Heart right ventricle (tissue), 16 donors: Measurements from ENCODE around the gene CPA4. TPM values are rescaled to one million over a fixed set of nuclear protein-coding genes. Genes with fewer than 3 reads are reported as not detected.

Experiments
- ATAC-seq, 8 donors: fragments of 200-7000 bp; cut with Tn5 transposase; one replicate each; pipeline ENCODE4 v1.9.1; 2020; ENCODE audit warnings: mild to moderate bottlenecking in 8 of 8, moderate library complexity in 8 of 8, moderate number of reproducible peaks in 1 of 8
- DNase-seq, 2 donors: peaks; one replicate each; pipeline ENCODE4 v3.0.0-alpha.2; 2020
- H3K27ac ChIP-seq, 10 donors: fragments of 200-600 bp; sonication (generic) in 2 of 10; one replicate each; pipeline versions ENCODE4 v1.5.0 to v1.8.0; 2020 to 2022; ENCODE audit warnings: mild to moderate bottlenecking in 3 of 10
- H3K27me3 ChIP-seq, 7 donors: fragments of 200-600 bp; one replicate each; pipeline ENCODE4 v1.8.0; 2021 to 2022; ENCODE audit warnings: mild to moderate bottlenecking in 2 of 7
- H3K36me3 ChIP-seq, 9 donors: fragments of 200-600 bp; sonication (generic) in 1 of 9; one replicate each; pipeline versions ENCODE4 v1.5.0 to v1.8.0; 2020 to 2022; ENCODE audit warnings: mild to moderate bottlenecking in 2 of 9
- H3K4me1 ChIP-seq, 9 donors: fragments of 200-600 bp; sonication (generic) in 1 of 9; one replicate each; pipeline versions ENCODE4 v1.5.0 to v1.8.0; 2020 to 2022; ENCODE audit warnings: mild to moderate bottlenecking in 4 of 9
- H3K4me3 ChIP-seq, 10 donors: fragments of 200-600 bp; sonication (generic) in 2 of 10; one replicate each; pipeline versions ENCODE4 v1.5.0 to v1.8.0; 2020 to 2022; ENCODE audit warnings: mild to moderate bottlenecking in 7 of 10, moderate library complexity in 2 of 10
- H3K9me3 ChIP-seq, 11 donors: fragments of 200-600 bp in 10 of 11; sonication (generic) in 2 of 11; one replicate each; pipeline versions ENCODE4 v1.5.0 to v1.8.0; 2013 to 2022; ENCODE audit warnings: mild to moderate bottlenecking in 2 of 11, control low read depth in 1 of 11, moderate library complexity in 1 of 11
- CTCF ChIP-seq, 9 donors: fragments of 200-600 bp; sonication (generic) in 2 of 9; IDR thresholded peaks; one replicate each; pipeline versions ENCODE4 v1.5.0 to v1.8.0; 2021 to 2022; ENCODE audit warnings: antibody characterized with exemption in 9 of 9, mild to moderate bottlenecking in 5 of 9, moderate library complexity in 1 of 9
- WGBS, 2 donors: extraction: QIAGEN DNeasy Blood & Tissue Kit; methylation state at CpG; one replicate each; pipeline ENCODE4 v1.1.7; 2013; ENCODE audit warnings: inconsistent platforms in 1 of 2; 5-methylcytosine and 5-hydroxymethylcytosine counted together
- intact Hi-C, 10 donors: fragments of 100-400 bp; cut with DNase I; formaldehyde crosslinking; loops; one replicate each; pipeline versions ENCODE4 v1.11.1 to v1.14.2; 2022
- polyA plus RNA-seq, 2 donors: library from polyadenylated mRNA; stranded (reverse); fragments of 200-250 nt; gene quantifications; one replicate each; pipeline ENCODE4 v1.2.3, GENCODE V29; 2013
- total RNA-seq, 10 donors: library from RNA; stranded (reverse); fragmentation: NEBNext Ultra II Directional in 3 of 10; extraction: Animal tissue kit (Norgen Biotek cat#: 25700) in 3 of 10; gene quantifications; one replicate each; pipeline versions ENCODE4 v1.2.1 to v1.2.4, GENCODE V29; 2021 to 2023
- donor health status: Arrhythmogenic right ventricular cardiomyopathy.
- donor health status: ischemic (EF 13 %, LVEDD 7.1; RV severe dilation, severe dysfunction).
- donor health status: healthy with polysubstance abuse.
- donor health status: DM: no; HTN: yes; CAD: no.
- donor health status: DM: no; HTN: no; CAD: no.
- donor health status: ischemic (EF 25% LVEDD 6.9; RV normal size, moderate dysfunction).
- donor health status: ischemic (EF 25% LVEDD 5.7; RV mildly dilated, moderate dysfunction).
- donor health status: healthy.
- donor health status: DM: yes; HTN: yes; CAD: no.
- donor health status: Ischemic cardiomyopathy.
- donor health status: ischemic (EF 35%, LVEDD 5.7; RV mildly dilated, moderate dysfunction).
- donor health status: nonischemic (EF 11% LVEDD 7.7; RV severe dilation, severe dysfunction).
- donor health status: DM: yes; HTN: yes; CAD: no.
- donor health status: PGD.
- donor health status: ischemic (EF 29% LVEDD 5.4; RV normal size, mild dysfunction).
- donor health status: nonischemic (EF 23%, LVEDD 6.1; RV moderate dilation, normal function).

CPA4 gene
- total and polyA plus RNA-seq, 12 donors: 0.04 to 2.7 (median 0.46) TPM; not detected in 7

GRCh38 chr7:130360518-130360917 lies 67.6 kb downstream of the CPA4 start:
- H3K9me3 ChIP-seq: peaks cover 0 to 24% (median 10%) of the 10 kb centered on the region in 11 donors
- ATAC-seq (no peak), DNase-seq (no peak)
- intact Hi-C loops: loop anchor here in 1 of 10 donors (10.0 kb wide), 1 partner anchor 64 kb away; no protein-coding TSS in a partner anchor
- H3K4me1 ChIP-seq: peaks cover 0 to 21% (median 13%) of the 10 kb centered on the region in 9 donors
- no peaks in the 10 kb centered on the region for H3K27me3 ChIP-seq
- 92 to 93% methylated on average over 3 of the region's 3 CpGs for WGBS, 2 donors
- no peak overlapping the region for H3K4me3 ChIP-seq
- no peaks in the 10 kb centered on the region for H3K36me3 ChIP-seq
- no peak for TF ChIP-seq CTCF (IDR thresholded peaks at IDR 0.05)
- no peak overlapping the region for H3K27ac ChIP-seq

- no peak for TF ChIP-seq CTCF (IDR thresholded peaks at IDR 0.05)
- H3K9me3 ChIP-seq: peaks cover 0 to 24% (median 10%) of the 10 kb centered on the region in 11 donors
- H3K4me1 ChIP-seq: peaks cover 0 to 9% (median 4%) of the 10 kb centered on the region in 9 donors
- ATAC-seq: no peak
- DNase-seq: no peak
- H3K4me3 ChIP-seq: no peak overlapping the region
- no peaks in the 10 kb centered on the region for H3K36me3 ChIP-seq
- intact Hi-C loops: loop anchor here in 1 of 10 donors (10.0 kb wide), 1 partner anchor 63 kb away; no protein-coding TSS in a partner anchor
- H3K27ac ChIP-seq: no peak overlapping the region
- H3K27me3 ChIP-seq: no peaks in the 10 kb centered on the region
- WGBS, 2 donors: 92 to 95% methylated on average over 7 of the region's 7 CpGs
Measured at GRCh38 chr7:130361681-130362080, 68.7 kb downstream of the CPA4 start.

- no peak for DNase-seq
- WGBS, 2 donors: 89 to 96% methylated on average over 10 of the region's 10 CpGs
Measured at GRCh38 chr7:130362251-130362816, 69.4 kb downstream of the CPA4 start.

More at GRCh38 chr7:130362251-130362816, 69.4 kb downstream of the CPA4 start:
- no peak overlapping the region for H3K4me3 ChIP-seq
- intact Hi-C loops: loop anchor here in 1 of 10 donors (10.0 kb wide), 1 partner anchor 62 kb away; no protein-coding TSS in a partner anchor
- H3K27me3 ChIP-seq: no peaks in the 10 kb centered on the region
- peaks cover 0 to 24% (median 10%) of the 10 kb centered on the region in 11 donors for H3K9me3 ChIP-seq
- no peaks in the 10 kb centered on the region for H3K36me3 ChIP-seq
- H3K4me1 ChIP-seq: peaks cover 0 to 3% (median 0%) of the 10 kb centered on the region in 9 donors
- no peak for TF ChIP-seq CTCF (IDR thresholded peaks at IDR 0.05)
- no peak overlapping the region for H3K27ac ChIP-seq
- no peak for ATAC-seq
